Hair follicular keratinocyte (primary cell): ENCODE data around the gene SLC25A38. TPM values are rescaled to one million over a fixed set of nuclear protein-coding genes. Genes with fewer than 3 reads are reported as not detected.

Experiments
- total RNA-seq: library from RNA; depleted of rRNA; stranded (reverse); fragments of >200 nt; gene quantifications from 2 replicates; pipeline ENCODE4 v1.2.3, GENCODE V29; 2015

SLC25A38 gene, protein sequence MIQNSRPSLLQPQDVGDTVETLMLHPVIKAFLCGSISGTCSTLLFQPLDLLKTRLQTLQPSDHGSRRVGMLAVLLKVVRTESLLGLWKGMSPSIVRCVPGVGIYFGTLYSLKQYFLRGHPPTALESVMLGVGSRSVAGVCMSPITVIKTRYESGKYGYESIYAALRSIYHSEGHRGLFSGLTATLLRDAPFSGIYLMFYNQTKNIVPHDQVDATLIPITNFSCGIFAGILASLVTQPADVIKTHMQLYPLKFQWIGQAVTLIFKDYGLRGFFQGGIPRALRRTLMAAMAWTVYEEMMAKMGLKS
- 25.7 and 29.1 TPM in 2 replicates for total RNA-seq

DNA sequence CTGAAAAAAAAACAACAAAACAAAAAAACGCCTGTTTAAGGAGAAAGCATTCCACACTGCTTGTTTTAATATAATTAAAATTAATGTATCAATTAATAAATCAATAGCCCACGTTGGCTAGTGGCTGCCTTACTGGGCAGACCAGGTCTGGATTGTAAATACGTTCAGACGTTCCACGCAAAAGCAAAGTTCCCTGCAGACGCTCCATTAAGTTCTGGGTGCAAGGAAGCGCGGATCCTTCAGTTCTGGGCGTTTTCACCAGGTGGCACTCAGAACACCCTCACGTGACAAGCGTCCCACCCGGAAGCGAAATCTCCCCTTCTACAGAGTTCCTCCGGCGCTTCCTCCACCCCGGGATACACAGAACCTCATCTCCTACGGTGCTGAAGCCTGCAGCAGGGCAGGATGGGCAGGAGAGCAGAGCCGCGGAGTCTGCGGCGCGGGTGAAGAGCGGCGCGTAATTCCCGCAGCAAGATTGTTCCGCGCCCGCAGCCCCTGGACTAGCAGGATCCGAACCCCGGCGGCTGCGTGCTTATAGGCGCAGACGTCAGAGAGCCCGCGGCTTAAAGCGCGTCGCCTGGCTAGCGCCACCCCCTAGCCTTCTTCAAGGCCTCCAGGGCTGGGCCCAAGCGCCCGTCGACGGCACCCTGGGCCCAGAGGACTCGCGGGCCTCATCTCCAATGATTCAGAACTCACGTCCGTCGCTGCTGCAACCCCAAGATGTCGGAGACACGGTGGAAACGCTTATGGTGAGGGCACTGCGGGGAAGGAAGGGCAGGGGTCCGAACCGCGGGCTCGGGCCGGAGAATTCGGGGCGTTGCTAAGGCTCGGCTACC, at the start of gene SLC25A38:
Gene SLC25A38, plus strand, starts transcription at position 326 of the 836 bp plus-strand sequence. Its CDS starts 355 bp downstream, at position 681.

DNA sequence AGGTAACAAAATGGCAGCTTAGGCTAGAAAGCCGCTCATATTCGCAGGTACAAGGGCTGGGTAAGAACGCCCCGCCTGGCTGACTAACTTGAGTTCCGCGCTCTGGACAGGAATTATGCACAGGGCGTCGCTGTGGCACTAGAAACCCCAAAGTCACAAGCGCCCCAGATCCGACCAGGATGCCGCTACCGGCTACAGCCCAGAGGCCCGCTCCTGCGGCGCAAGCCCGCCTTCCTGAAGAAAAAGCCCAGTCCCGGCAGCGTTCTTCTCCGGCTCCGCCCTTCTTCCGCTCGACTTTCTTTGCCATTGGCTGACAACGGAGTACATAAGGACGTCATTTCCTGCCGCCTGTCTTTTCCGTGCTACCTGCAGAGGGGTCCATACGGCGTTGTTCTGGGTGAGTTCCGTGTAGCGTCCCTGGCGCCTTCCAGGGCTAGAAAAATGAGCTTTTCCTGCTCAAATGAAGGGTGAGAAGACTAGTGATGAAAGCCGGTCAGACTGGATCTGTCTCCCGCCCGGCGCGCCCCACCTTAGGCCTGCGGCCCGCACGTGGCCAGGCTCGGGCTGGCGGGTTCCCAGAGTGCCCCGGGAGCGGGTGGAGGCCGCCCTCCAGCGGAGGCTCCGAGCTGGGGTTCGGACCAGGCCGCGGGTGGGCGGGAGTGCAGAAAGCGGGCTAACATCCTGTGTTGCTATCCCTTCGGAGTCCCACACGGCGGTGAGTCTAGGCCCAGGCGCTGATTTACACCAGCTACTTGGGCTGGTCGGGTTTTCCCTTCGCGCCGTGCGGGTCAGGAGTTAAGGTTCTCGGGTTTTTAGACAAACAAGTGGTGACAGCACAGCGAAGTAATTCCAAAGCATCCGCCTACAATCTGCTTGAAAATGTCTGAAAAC, 23.4 kb downstream of the SLC25A38 start, which contains the start of gene RPSA:
Gene RPSA, plus strand, starts transcription at position 353 of the 891 bp plus-strand sequence. CDS start 934 bp downstream, outside the sequence.

Other genes with a start within 250 kb of the SLC25A38 start
- gene CSRNP1, start 229.8 kb upstream of the SLC25A38 start, total RNA-seq = 7.8 and 10.8 TPM in 2 replicates
- not detected in 2 replicates for gene XIRP1, start 190.8 kb upstream of the SLC25A38 start, total RNA-seq
- not detected in 2 replicates for gene CX3CR1, start 103.3 kb upstream of the SLC25A38 start, total RNA-seq
- not detected in 2 replicates for gene CCR8, start 53.7 kb upstream of the SLC25A38 start, total RNA-seq
- 2,555 and 2,813 TPM in 2 replicates for gene RPSA, start 23.4 kb downstream of the SLC25A38 start, total RNA-seq
- not detected in 2 replicates for gene MOBP, start 84.3 kb downstream of the SLC25A38 start, total RNA-seq